Liver (tissue), 9 donors: Measurements from ENCODE around the gene PNPLA6. TPM values are rescaled to one million over a fixed set of nuclear protein-coding genes. Genes with fewer than 3 reads are reported as not detected.

ENCODE experiments used
- DNase-seq: peaks from one replicate; pipeline ENCODE4 v3.0.0-alpha.2; 2017; ENCODE audit warnings: low spot score
- H3K27ac ChIP-seq, 2 donors: one replicate each; pipeline ENCODE4 v1.7.0; 2013; ENCODE audit warnings: inconsistent platforms in 2 of 2, low read length in 2 of 2, control low read depth in 1 of 2, low read depth in 1 of 2, mild to moderate bottlenecking in 1 of 2
- H3K27me3 ChIP-seq, 4 donors: one replicate each; pipeline versions ENCODE4 v1.6.1 to v1.7.0; 2013; ENCODE audit warnings: low read length in 3 of 4, inconsistent platforms in 1 of 4, mild to moderate bottlenecking in 1 of 4, moderate library complexity in 1 of 4; ENCODE audit not compliant: control insufficient read depth in 4 of 4, insufficient read depth in 4 of 4
- H3K36me3 ChIP-seq, 4 donors: one replicate each; pipeline versions ENCODE4 v1.6.1 to v1.7.0; 2013; ENCODE audit warnings: low read length in 3 of 4, mild to moderate bottlenecking in 3 of 4, low read depth in 1 of 4, moderate library complexity in 1 of 4; ENCODE audit not compliant: control insufficient read depth in 4 of 4, insufficient read depth in 3 of 4
- H3K4me1 ChIP-seq, 4 donors: one replicate each; pipeline versions ENCODE4 v1.6.1 to v1.7.0; 2013; ENCODE audit warnings: low read length in 3 of 4, mild to moderate bottlenecking in 3 of 4, moderate library complexity in 1 of 4; ENCODE audit not compliant: control insufficient read depth in 4 of 4, insufficient read depth in 4 of 4
- H3K4me3 ChIP-seq, 3 donors: one replicate each; pipeline versions ENCODE4 v1.6.1 to v1.7.0; 2013; ENCODE audit warnings: low read length in 3 of 3, control low read depth in 1 of 3, low read depth in 1 of 3, mild to moderate bottlenecking in 1 of 3
- H3K9ac ChIP-seq, 2 donors: one replicate each; pipeline ENCODE4 v1.7.0; 2013; ENCODE audit warnings: low read length in 2 of 2, mild to moderate bottlenecking in 2 of 2, moderate library complexity in 2 of 2, control low read depth in 1 of 2, low read depth in 1 of 2
- H3K9me3 ChIP-seq, 4 donors: one replicate each; pipeline versions ENCODE4 v1.6.1 to v1.7.0; 2013; ENCODE audit warnings: low read length in 3 of 4; ENCODE audit not compliant: control insufficient read depth in 4 of 4
- EGR1 ChIP-seq, 2 donors: IDR thresholded peaks; 2 replicates each; pipeline ENCODE4 v1.6.1; 2016 to 2018; ENCODE audit warnings: antibody characterized with exemption in 2 of 2, low read depth in 2 of 2
- FOXA1 ChIP-seq: IDR thresholded peaks from 2 replicates; pipeline ENCODE4 v1.6.1; 2016; ENCODE audit warnings: antibody characterized with exemption
- FOXA2 ChIP-seq: IDR thresholded peaks from 2 replicates; pipeline ENCODE4 v1.6.1; 2016; ENCODE audit warnings: antibody characterized with exemption
- GABPA ChIP-seq, 2 donors: IDR thresholded peaks in 1 of 2; conservative IDR thresholded peaks in 1 of 2; 2 replicates each; pipeline ENCODE4 v1.6.1; 2016; ENCODE audit warnings: antibody characterized with exemption in 2 of 2, mild to moderate bottlenecking in 1 of 2, moderate library complexity in 1 of 2
- HNF4A ChIP-seq, 2 donors: conservative IDR thresholded peaks; 2 replicates each; pipeline ENCODE4 v1.6.1; 2016; ENCODE audit warnings: antibody characterized with exemption in 2 of 2, mild to moderate bottlenecking in 2 of 2
- HNF4G ChIP-seq: IDR thresholded peaks from 2 replicates; pipeline ENCODE4 v1.6.1; 2016; ENCODE audit warnings: antibody characterized with exemption
- JUND ChIP-seq, 2 donors: IDR thresholded peaks; 2 replicates each; pipeline ENCODE4 v1.6.1; 2016; ENCODE audit warnings: antibody characterized with exemption in 2 of 2
- NR2F2 ChIP-seq: IDR thresholded peaks from 2 replicates; pipeline ENCODE4 v1.6.1; 2016; ENCODE audit warnings: antibody characterized with exemption
- RAD21 ChIP-seq, 2 donors: IDR thresholded peaks; 2 replicates each; pipeline ENCODE4 v1.6.1; 2016; ENCODE audit warnings: antibody characterized with exemption in 2 of 2, mild to moderate bottlenecking in 2 of 2
- RXRA ChIP-seq, 2 donors: IDR thresholded peaks; 2 replicates each; pipeline ENCODE4 v1.6.1; 2017 to 2018; ENCODE audit warnings: antibody characterized with exemption in 2 of 2, mild to moderate bottlenecking in 1 of 2
- SP1 ChIP-seq: IDR thresholded peaks from 2 replicates; pipeline ENCODE4 v1.6.1; 2018; ENCODE audit warnings: antibody characterized with exemption, mild to moderate bottlenecking
- TAF1 ChIP-seq: conservative IDR thresholded peaks from 2 replicates; pipeline ENCODE4 v1.6.1; 2016; ENCODE audit warnings: antibody characterized with exemption, mild to moderate bottlenecking
- YY1 ChIP-seq: IDR thresholded peaks from 2 replicates; pipeline ENCODE4 v1.6.1; 2016; ENCODE audit warnings: antibody characterized with exemption, mild to moderate bottlenecking
- WGBS: extraction: QIAGEN DNeasy Blood & Tissue Kit; methylation state at CpG from one replicate; pipeline ENCODE4 v1.1.7; 2013; 5-methylcytosine and 5-hydroxymethylcytosine counted together
- polyA plus RNA-seq, 2 donors: library from polyadenylated mRNA; stranded (reverse) in 1 of 2; unstranded in 1 of 2; fragments of 200-250 nt in 1 of 2; fragments of >200 nt in 1 of 2; fragmentation: Nextera tagmentation in 1 of 2; extraction: Ambion mirVana in 1 of 2; gene quantifications; one replicate each; pipeline versions ENCODE4 v1.2.1 to v1.2.3, GENCODE V29; 2013 to 2015
- total RNA-seq, 2 donors: library from RNA; depleted of rRNA; stranded (reverse); fragments of >200 nt; gene quantifications; one replicate each; pipeline ENCODE4 v1.2.3, GENCODE V29; 2014
- TF ChIP-seq, protein P1 (sequence below): fragments of 150-350 bp; IDR thresholded peaks from 2 replicates; pipeline ENCODE4 v1.5.1; 2017; ENCODE audit warnings: improper control_type of control experiment, low read depth, low read length; ENCODE audit not compliant: missing input control
- TF ChIP-seq, protein P2 (sequence below): IDR thresholded peaks from 2 replicates; pipeline ENCODE4 v1.6.1; 2016; ENCODE audit warnings: antibody characterized with exemption
- TF ChIP-seq, protein P3 (sequence below): IDR thresholded peaks from 2 replicates; pipeline ENCODE4 v1.6.1; 2016; ENCODE audit warnings: antibody characterized with exemption
- TF ChIP-seq, protein P4 (sequence below): IDR thresholded peaks from 2 replicates; pipeline ENCODE4 v1.6.1; 2016; ENCODE audit warnings: antibody characterized with exemption, mild to moderate bottlenecking
- TF ChIP-seq, protein P5 (sequence below): IDR thresholded peaks from 2 replicates; pipeline ENCODE4 v1.6.1; 2016; ENCODE audit warnings: antibody characterized with exemption
- donor health status: healthy.
- donor health status: healthy.
- donor health status: healthy.
- donor health status: healthy.
- donor health status: healthy.

The PNPLA6 gene
- total and polyA plus RNA-seq, 4 donors: 20.9 to 68.4 (median 28.0) TPM

DNA sequence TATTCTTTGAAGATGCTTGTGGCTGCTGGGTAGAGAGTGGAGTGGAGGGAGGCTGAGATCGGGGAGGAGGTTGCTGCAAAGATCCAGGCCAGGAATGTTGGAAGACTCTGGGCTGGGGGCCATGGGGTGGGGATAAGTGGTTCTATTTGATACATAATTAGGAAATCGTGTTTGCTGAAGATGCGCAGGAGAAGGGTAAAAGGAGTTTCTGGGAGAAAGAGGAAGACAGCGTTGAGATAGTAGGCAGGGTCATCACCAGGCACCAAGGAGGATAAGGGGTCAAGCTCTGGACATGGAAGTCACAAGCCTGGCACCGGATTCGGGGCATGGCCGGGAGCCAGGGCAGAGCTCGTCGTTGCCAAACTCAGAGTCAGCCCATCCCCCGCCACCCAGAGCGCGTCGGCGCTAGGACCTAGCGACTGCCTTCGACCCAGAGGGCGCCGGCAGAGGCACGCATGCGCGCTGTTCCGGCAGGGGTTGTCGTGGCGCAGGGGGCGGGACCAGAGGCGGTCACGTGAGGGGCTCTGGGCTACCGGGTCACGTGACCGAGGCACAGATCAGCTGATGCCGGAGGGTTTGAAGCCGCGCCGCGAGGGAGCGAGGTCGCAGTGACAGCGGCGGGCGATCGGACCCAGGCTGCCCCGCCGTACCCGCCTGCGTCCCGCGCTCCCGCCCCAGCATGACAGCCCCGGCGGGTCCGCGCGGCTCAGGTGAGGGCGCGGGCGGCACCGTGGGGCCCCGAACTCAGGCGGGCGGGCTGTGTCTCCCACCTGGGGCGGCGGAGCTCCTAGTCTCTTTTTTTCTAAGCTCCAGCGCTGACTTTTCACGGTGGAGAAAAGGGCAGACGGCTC is 13.2 kb upstream of the PNPLA6 start, which contains the start of gene MCOLN1:
Gene MCOLN1, plus strand, starts transcription at position 553 of the 851 bp plus-strand sequence. Its CDS starts 127 bp downstream, at position 680.
- Histone ChIP-seq H3K36me3 (peaks cover 0 to 5% (median 3%) of the 10 kb centered on the region in 4 donors), H3K27ac (peak within 1 kb of the TSS; percentile 12 to 62), H3K4me3 (peak within 1 kb of the TSS; percentile 49 to 72 (median 69)), H3K4me1 (peaks cover 9 to 43% (median 34%) of the 10 kb centered on the region in 4 donors), H3K9me3 (no peaks in the 10 kb centered on the region), H3K9ac (peak within 1 kb of the TSS; percentile 21 to 81), H3K27me3 (no peaks in the 10 kb centered on the region)
- WGBS: under 1% methylated on average over 65 of the region's 65 CpGs
- peak; percentile 100 for DNase-seq
- TF ChIP-seq GABPA (IDR thresholded peaks at IDR 0.05 in 1 of 2, conservative IDR thresholded peaks at IDR 0.05 in 1 of 2): peak in 1 of 2 donors; percentile 71
- TF ChIP-seq EGR1 (IDR thresholded peaks at IDR 0.05; ENCODE audit: low read depth in 2 of 2): peak in 1 of 2 donors; percentile 61
- no peak for TF ChIP-seq HNF4G
- TF ChIP-seq NR2F2: peak; percentile 77
- TF ChIP-seq TAF1: no peak
- TF ChIP-seq RAD21 (IDR thresholded peaks at IDR 0.05): peak in 1 of 2 donors; percentile 51
- peak; percentile 11 for TF ChIP-seq FOXA1
- peak; percentile 67 to 79 for TF ChIP-seq RXRA (IDR thresholded peaks at IDR 0.05)
- peak; percentile 28 to 33 for TF ChIP-seq HNF4A (conservative IDR thresholded peaks at IDR 0.05)
- TF ChIP-seq, protein P1, sequence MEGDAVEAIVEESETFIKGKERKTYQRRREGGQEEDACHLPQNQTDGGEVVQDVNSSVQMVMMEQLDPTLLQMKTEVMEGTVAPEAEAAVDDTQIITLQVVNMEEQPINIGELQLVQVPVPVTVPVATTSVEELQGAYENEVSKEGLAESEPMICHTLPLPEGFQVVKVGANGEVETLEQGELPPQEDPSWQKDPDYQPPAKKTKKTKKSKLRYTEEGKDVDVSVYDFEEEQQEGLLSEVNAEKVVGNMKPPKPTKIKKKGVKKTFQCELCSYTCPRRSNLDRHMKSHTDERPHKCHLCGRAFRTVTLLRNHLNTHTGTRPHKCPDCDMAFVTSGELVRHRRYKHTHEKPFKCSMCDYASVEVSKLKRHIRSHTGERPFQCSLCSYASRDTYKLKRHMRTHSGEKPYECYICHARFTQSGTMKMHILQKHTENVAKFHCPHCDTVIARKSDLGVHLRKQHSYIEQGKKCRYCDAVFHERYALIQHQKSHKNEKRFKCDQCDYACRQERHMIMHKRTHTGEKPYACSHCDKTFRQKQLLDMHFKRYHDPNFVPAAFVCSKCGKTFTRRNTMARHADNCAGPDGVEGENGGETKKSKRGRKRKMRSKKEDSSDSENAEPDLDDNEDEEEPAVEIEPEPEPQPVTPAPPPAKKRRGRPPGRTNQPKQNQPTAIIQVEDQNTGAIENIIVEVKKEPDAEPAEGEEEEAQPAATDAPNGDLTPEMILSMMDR: no peak
- TF ChIP-seq SP1: peak; percentile 76
- TF ChIP-seq, protein P2, sequence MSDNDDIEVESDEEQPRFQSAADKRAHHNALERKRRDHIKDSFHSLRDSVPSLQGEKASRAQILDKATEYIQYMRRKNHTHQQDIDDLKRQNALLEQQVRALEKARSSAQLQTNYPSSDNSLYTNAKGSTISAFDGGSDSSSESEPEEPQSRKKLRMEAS: no peak
- no peak for TF ChIP-seq FOXA2
- TF ChIP-seq, protein P3, sequence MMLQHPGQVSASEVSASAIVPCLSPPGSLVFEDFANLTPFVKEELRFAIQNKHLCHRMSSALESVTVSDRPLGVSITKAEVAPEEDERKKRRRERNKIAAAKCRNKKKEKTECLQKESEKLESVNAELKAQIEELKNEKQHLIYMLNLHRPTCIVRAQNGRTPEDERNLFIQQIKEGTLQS: no peak
- no peak for TF ChIP-seq JUND (IDR thresholded peaks at IDR 0.05)
- TF ChIP-seq YY1: peak; percentile 96
- TF ChIP-seq, protein P4, sequence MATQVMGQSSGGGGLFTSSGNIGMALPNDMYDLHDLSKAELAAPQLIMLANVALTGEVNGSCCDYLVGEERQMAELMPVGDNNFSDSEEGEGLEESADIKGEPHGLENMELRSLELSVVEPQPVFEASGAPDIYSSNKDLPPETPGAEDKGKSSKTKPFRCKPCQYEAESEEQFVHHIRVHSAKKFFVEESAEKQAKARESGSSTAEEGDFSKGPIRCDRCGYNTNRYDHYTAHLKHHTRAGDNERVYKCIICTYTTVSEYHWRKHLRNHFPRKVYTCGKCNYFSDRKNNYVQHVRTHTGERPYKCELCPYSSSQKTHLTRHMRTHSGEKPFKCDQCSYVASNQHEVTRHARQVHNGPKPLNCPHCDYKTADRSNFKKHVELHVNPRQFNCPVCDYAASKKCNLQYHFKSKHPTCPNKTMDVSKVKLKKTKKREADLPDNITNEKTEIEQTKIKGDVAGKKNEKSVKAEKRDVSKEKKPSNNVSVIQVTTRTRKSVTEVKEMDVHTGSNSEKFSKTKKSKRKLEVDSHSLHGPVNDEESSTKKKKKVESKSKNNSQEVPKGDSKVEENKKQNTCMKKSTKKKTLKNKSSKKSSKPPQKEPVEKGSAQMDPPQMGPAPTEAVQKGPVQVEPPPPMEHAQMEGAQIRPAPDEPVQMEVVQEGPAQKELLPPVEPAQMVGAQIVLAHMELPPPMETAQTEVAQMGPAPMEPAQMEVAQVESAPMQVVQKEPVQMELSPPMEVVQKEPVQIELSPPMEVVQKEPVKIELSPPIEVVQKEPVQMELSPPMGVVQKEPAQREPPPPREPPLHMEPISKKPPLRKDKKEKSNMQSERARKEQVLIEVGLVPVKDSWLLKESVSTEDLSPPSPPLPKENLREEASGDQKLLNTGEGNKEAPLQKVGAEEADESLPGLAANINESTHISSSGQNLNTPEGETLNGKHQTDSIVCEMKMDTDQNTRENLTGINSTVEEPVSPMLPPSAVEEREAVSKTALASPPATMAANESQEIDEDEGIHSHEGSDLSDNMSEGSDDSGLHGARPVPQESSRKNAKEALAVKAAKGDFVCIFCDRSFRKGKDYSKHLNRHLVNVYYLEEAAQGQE: no peak
- TF ChIP-seq, protein P5, sequence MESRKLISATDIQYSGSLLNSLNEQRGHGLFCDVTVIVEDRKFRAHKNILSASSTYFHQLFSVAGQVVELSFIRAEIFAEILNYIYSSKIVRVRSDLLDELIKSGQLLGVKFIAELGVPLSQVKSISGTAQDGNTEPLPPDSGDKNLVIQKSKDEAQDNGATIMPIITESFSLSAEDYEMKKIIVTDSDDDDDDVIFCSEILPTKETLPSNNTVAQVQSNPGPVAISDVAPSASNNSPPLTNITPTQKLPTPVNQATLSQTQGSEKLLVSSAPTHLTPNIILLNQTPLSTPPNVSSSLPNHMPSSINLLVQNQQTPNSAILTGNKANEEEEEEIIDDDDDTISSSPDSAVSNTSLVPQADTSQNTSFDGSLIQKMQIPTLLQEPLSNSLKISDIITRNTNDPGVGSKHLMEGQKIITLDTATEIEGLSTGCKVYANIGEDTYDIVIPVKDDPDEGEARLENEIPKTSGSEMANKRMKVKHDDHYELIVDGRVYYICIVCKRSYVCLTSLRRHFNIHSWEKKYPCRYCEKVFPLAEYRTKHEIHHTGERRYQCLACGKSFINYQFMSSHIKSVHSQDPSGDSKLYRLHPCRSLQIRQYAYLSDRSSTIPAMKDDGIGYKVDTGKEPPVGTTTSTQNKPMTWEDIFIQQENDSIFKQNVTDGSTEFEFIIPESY: no peak
